K562 (cell line): ENCODE measurements around the gene TTC16. TPM values are rescaled to one million over a fixed set of nuclear protein-coding genes. Genes with fewer than 3 reads are reported as not detected.
A peak's percentile ranks its signal among the peaks of the same experiment; 100 is the strongest.

Source experiments
- ATAC-seq: fragments of 200-7000 bp; cut with Tn5 transposase; 3 replicates; pipeline ENCODE4 v1.9.1; 2020; ENCODE audit warnings: moderate library complexity
- BruUV-seq: library from RNA; stranded (reverse); fragments of 400-500 nt; replicated peaks from 2 replicates; lab custom pipeline; 2021; lab: Mats Ljungman, UMichigan
- CTCF ChIA-PET: fragments of 300-600 bp; formaldehyde crosslinking; extraction: SDS; loops from one replicate; lab custom pipeline; 2021; ENCODE audit warnings: low intra/inter-chr PET ratio; lab: Yijun Ruan, JAX
- POLR2A ChIA-PET: fragments of 300-600, 350-650 bp; sonication (Branson Sonifier 250); formaldehyde crosslinking; extraction: SDS; loops from one replicate; lab custom pipeline; 2021; ENCODE audit warnings: antibody characterized with exemption, inconsistent platforms; lab: Yijun Ruan, JAX
- DNase-seq, 4 experiments: peaks; one replicate each; pipeline versions ENCODE4 v3.0.0 to v3.0.0-alpha.2; 2011 to 2018; ENCODE audit warnings: low spot score in 3 of 4, mixed read lengths in 3 of 4; ENCODE audit errors: extremely low read depth in 1 of 4
- FAIRE-seq: peaks from 2 replicates; lab custom pipeline; 2011; peaks lifted over from hg19 to GRCh38; lab: Jason Lieb, UNC
- H2AFZ ChIP-seq: 2 replicates; pipeline ENCODE4 v1.6.0; 2011; ENCODE audit warnings: low read depth, low read length, control low read depth, inconsistent platforms
- H3K27ac ChIP-seq: fragments of 200-600 bp; 3 replicates; pipeline ENCODE4 v1.8.0; 2011; ENCODE audit warnings: low read depth, mild to moderate bottlenecking, control low read depth, inconsistent platforms, low read length, moderate library complexity, mixed read lengths; ENCODE audit errors: extremely low read depth
- H3K27me3 ChIP-seq, 2 experiments: fragments of 300-600 bp in 1 of 2; 2 replicates in 1 of 2; 3 replicates in 1 of 2; pipeline versions ENCODE4 v1.6.0 to v1.8.0; 2011; ENCODE audit warnings: inconsistent platforms in 2 of 2, low read length in 2 of 2, mild to moderate bottlenecking in 1 of 2, mixed read lengths in 1 of 2, moderate library complexity in 1 of 2; ENCODE audit not compliant: control insufficient read depth in 2 of 2, insufficient read depth in 2 of 2
- H3K36me3 ChIP-seq: fragments of 300-600 bp; 3 replicates; pipeline ENCODE4 v1.8.0; 2011; ENCODE audit warnings: mild to moderate bottlenecking, low read length, inconsistent platforms; ENCODE audit not compliant: control insufficient read depth, insufficient read depth
- H3K4me1 ChIP-seq, 2 experiments: fragments of 200-600 bp in 1 of 2; replicated peaks in 1 of 2; 2 replicates in 1 of 2; 3 replicates in 1 of 2; pipeline versions ENCODE4 v1.5.1 to v1.8.0; 2011; ENCODE audit warnings: inconsistent platforms in 2 of 2, low read length in 2 of 2, mild to moderate bottlenecking in 1 of 2, mixed read lengths in 1 of 2, moderate library complexity in 1 of 2; ENCODE audit not compliant: control insufficient read depth in 2 of 2, insufficient read depth in 2 of 2
- H3K4me2 ChIP-seq: 2 replicates; pipeline ENCODE4 v1.6.1; 2011; ENCODE audit warnings: low read length, control low read depth, inconsistent platforms, mixed read lengths; ENCODE audit not compliant: insufficient read depth
- H3K4me3 ChIP-seq: fragments of 200-600 bp; sonication (generic), shearing (Covaris generic); 2 replicates; pipeline ENCODE4 v1.5.1; 2016; ENCODE audit warnings: control low read depth, inconsistent platforms
- H3K79me2 ChIP-seq: fragments of 200-600 bp; 3 replicates; pipeline ENCODE4 v1.8.0; 2011; ENCODE audit warnings: low read length, inconsistent platforms; ENCODE audit not compliant: control insufficient read depth, insufficient read depth
- H3K9ac ChIP-seq, 2 experiments: 2 replicates each; pipeline versions ENCODE4 v1.6.0 to v1.6.1; 2011; ENCODE audit warnings: low read depth in 2 of 2, low read length in 2 of 2, control low read depth in 1 of 2, inconsistent platforms in 1 of 2, mild to moderate bottlenecking in 1 of 2, mixed read lengths in 1 of 2; ENCODE audit not compliant: insufficient read depth in 1 of 2
- H3K9me1 ChIP-seq: one replicate; pipeline ENCODE4 v1.6.0; 2011; ENCODE audit warnings: inconsistent platforms, mild to moderate bottlenecking, low read length, moderate library complexity; ENCODE audit not compliant: control insufficient read depth, insufficient read depth
- H3K9me3 ChIP-seq: replicated peaks from 2 replicates; pipeline ENCODE4 v1.5.1; 2011; ENCODE audit warnings: low read depth, low read length, inconsistent platforms; ENCODE audit not compliant: control insufficient read depth, insufficient read depth
- H4K20me1 ChIP-seq: replicated peaks from 2 replicates; pipeline ENCODE4 v1.6.1; 2011; ENCODE audit warnings: low read length, inconsistent platforms, mixed read lengths; ENCODE audit not compliant: control insufficient read depth, insufficient read depth
- EGR1 ChIP-seq: fragments of 450-650 bp; conservative IDR thresholded peaks from 2 replicates; pipeline ENCODE4 v1.6.1; 2017; ENCODE audit warnings: mild to moderate bottlenecking
- HLTF ChIP-seq: fragments of 450-650 bp; IDR thresholded peaks from 2 replicates; pipeline ENCODE4 v1.6.1; 2016
- SMARCA5 ChIP-seq: fragments of 450-650 bp; IDR thresholded peaks from 2 replicates; pipeline ENCODE4 v1.6.1; 2016
- ZEB2 ChIP-seq: fragments of 450-650 bp; IDR thresholded peaks from 2 replicates; pipeline ENCODE4 v1.6.1; 2016
- ZNF23 ChIP-seq: fragments of 250-450 bp; sonication (Bioruptor Pico); IDR thresholded peaks from 2 replicates; pipeline ENCODE4 v1.4.0; 2020; ENCODE audit warnings: mild to moderate bottlenecking
- ZNF79 ChIP-seq: fragments of 250-450 bp; sonication (Bioruptor Pico); IDR thresholded peaks from 2 replicates; pipeline ENCODE4 v1.4.0; 2020; ENCODE audit warnings: low read depth, mild to moderate bottlenecking, moderate library complexity
- WGBS: fragments of 100-300 bp; shearing (Covaris generic); methylation state at CpG from one replicate; pipeline ENCODE4 v1.1.6; 2016; ENCODE audit warnings: low coverage, mixed read lengths; ENCODE audit not compliant: insufficient coverage; ENCODE audit errors: missing lambda C conversion rate; 5-methylcytosine and 5-hydroxymethylcytosine counted together
- in situ Hi-C: fragments of 300-500 bp; cut with MboI; formaldehyde crosslinking; loops from 4 replicates; pipeline ENCODE4 v1.15.0; 2018; ENCODE audit warnings: inconsistent platforms, mixed read lengths
- intact Hi-C: fragments of 100-400 bp; cut with micrococcal nuclease; formaldehyde crosslinking; loops from 2 replicates; pipeline ENCODE4 v1.14.2; 2022
- polyA plus RNA-seq, 8 experiments: library from polyadenylated mRNA; depleted of rRNA in 4 of 8; stranded (reverse) in 5 of 8; unstranded in 3 of 8; fragments of >200 nt; fragmentation: Nextera tagmentation in 2 of 8; fragmentation: Illumina TruSeq in 1 of 8; extraction: Ambion mirVana in 2 of 8; extraction: Trizol in 1 of 8; gene quantifications; 2 replicates each; pipeline versions ENCODE4 v1.2.1 to v1.2.3, GENCODE V29; 2011 to 2014; ENCODE audit warnings: inconsistent platforms in 1 of 8, missing spikeins in 1 of 8
- total RNA-seq, 7 experiments: library from RNA; depleted of rRNA in 6 of 7; stranded (reverse); fragments of >200 nt in 6 of 7; fragmentation: Illumina TruSeq in 2 of 7; extraction: Trizol in 2 of 7; gene quantifications; 2 replicates each; pipeline versions ENCODE4 v1.2.1 to v1.2.3, GENCODE V29; 2011 to 2021; ENCODE audit warnings: low replicate concordance in 1 of 7
- TF ChIP-seq, protein P1 (sequence below): sonication (generic); formaldehyde crosslinking; IDR thresholded peaks from 2 replicates; pipeline ENCODE4 v1.8.0; 2023; ENCODE audit warnings: mild to moderate bottlenecking, missing genetic modification reagents
- TF ChIP-seq, protein P2 (sequence below): fragments of 150-350 bp; conservative IDR thresholded peaks from 2 replicates; pipeline ENCODE4 v1.6.1; 2014; ENCODE audit warnings: low read length

The TTC16 gene
- total and polyA plus RNA-seq, 9 of the 15 experiments (the other 6 are each of a cell fraction or from before 2014, with no cell fraction given): 0.11 TPM; not detected in 8

DNA sequence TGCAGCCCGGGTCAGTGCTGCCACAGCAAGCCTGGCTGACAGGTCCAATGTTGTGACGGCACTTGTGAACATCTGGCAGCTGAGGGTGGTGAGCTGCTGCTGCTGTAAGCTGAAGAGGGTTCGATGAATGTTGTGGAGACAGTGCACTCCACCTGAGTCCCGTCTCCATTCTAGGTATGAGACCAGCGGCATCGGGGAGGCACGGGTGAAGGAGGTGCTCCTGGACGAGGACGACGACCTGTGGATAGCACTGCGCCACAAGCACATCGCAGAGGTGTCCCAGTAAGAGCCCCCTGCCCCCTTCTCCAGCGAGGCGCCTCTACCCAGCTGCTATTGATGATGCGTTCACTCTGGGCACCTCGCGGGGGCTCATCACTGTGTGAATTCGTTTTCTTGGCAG is 48.0 kb upstream of the TTC16 start:
- WGBS: 62% methylated on average over 18 of the region's 18 CpGs
- Histone ChIP-seq H3K36me3 (peaks cover 35% of the 10 kb centered on the region; the same call in 1 of the 3 replicates), H4K20me1 (no peaks in the 10 kb centered on the region), H3K9me3 (no peaks in the 10 kb centered on the region), H3K4me1 (peaks cover 3 to 6% of the 10 kb centered on the region in 2 experiments; a peak in 3 of 5 replicates), H3K4me3 (no peak overlapping the region), H3K4me2 (no peak overlapping the region), H3K9ac (peak overlapping the region in 1 of 2 experiments; percentile 77; a peak in 2 of 4 replicates), H3K9me1 (no peaks in the 10 kb centered on the region), H3K27me3 (no peaks in the 10 kb centered on the region), H2AFZ (no peak overlapping the region), H3K27ac (no peak overlapping the region), H3K79me2 (no peaks in the 10 kb centered on the region)
- CTCF ChIA-PET: no interaction called here
- POLR2A ChIA-PET: interaction anchor here (0.9 to 1.7 kb wide), 3 partner anchors 10 to 15 kb away, joined by 3 to 4 read pairs (median 4); no protein-coding TSS in a partner anchor
- FAIRE-seq: no peak
- no peak for ATAC-seq
- TF ChIP-seq ZEB2 (no peak), ZNF23 (CRISPR knock-in tag) (no peak), EGR1 (no peak), SMARCA5 (no peak), HLTF (no peak), ZNF79 (CRISPR knock-in tag) (no peak)
- TF ChIP-seq, protein P1, sequence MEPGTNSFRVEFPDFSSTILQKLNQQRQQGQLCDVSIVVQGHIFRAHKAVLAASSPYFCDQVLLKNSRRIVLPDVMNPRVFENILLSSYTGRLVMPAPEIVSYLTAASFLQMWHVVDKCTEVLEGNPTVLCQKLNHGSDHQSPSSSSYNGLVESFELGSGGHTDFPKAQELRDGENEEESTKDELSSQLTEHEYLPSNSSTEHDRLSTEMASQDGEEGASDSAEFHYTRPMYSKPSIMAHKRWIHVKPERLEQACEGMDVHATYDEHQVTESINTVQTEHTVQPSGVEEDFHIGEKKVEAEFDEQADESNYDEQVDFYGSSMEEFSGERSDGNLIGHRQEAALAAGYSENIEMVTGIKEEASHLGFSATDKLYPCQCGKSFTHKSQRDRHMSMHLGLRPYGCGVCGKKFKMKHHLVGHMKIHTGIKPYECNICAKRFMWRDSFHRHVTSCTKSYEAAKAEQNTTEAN: no peak
- TF ChIP-seq, protein P2, sequence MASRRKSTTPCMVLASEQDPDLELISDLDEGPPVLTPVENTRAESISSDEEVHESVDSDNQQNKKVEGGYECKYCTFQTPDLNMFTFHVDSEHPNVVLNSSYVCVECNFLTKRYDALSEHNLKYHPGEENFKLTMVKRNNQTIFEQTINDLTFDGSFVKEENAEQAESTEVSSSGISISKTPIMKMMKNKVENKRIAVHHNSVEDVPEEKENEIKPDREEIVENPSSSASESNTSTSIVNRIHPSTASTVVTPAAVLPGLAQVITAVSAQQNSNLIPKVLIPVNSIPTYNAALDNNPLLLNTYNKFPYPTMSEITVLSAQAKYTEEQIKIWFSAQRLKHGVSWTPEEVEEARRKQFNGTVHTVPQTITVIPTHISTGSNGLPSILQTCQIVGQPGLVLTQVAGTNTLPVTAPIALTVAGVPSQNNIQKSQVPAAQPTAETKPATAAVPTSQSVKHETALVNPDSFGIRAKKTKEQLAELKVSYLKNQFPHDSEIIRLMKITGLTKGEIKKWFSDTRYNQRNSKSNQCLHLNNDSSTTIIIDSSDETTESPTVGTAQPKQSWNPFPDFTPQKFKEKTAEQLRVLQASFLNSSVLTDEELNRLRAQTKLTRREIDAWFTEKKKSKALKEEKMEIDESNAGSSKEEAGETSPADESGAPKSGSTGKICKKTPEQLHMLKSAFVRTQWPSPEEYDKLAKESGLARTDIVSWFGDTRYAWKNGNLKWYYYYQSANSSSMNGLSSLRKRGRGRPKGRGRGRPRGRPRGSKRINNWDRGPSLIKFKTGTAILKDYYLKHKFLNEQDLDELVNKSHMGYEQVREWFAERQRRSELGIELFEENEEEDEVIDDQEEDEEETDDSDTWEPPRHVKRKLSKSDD: no peak
- intact Hi-C loops: no loop called here
- in situ Hi-C loops: no loop called here
- no TSS peak for BruUV-seq
- DNase-seq: no peak
